A549 (cell line): ENCODE data around the gene TMEM8B.

Source experiments
- CTCF ChIP-seq: fragments of >200 bp; sonication (Bioruptor Twin); formaldehyde crosslinking; IDR thresholded peaks from 3 replicates; pipeline ENCODE4 v1.5.1; 2016
- EP300 ChIP-seq, 2 experiments: fragments of >200 bp; sonication (Bioruptor Twin); formaldehyde crosslinking; IDR thresholded peaks; 2 replicates in 1 of 2; 3 replicates in 1 of 2; pipeline ENCODE4 v1.6.1; 2016 to 2017
- HOXA7 ChIP-seq: fragments of 250-450 bp; sonication (Bioruptor Pico); IDR thresholded peaks from 2 replicates; pipeline ENCODE4 v1.5.0; 2020; ENCODE audit warnings: mild to moderate bottlenecking, moderate library complexity
- POLR2A ChIP-seq: IDR thresholded peaks from 2 replicates; pipeline ENCODE4 v1.6.1; 2012; ENCODE audit warnings: mild to moderate bottlenecking, low read length
- ZC3H11A ChIP-seq: fragments of 450-650 bp; IDR thresholded peaks from 2 replicates; pipeline ENCODE4 v1.6.1; 2014; ENCODE audit warnings: antibody characterized with exemption, mild to moderate bottlenecking

- TF ChIP-seq CTCF (no peak), HOXA7 (CRISPR knock-in tag) (no peak), ZC3H11A (no peak), POLR2A (no peak), EP300 (IDR thresholded peaks at IDR 0.05) (no peak)
Measured at GRCh38 chr9:35831040-35831439, 2.0 kb downstream of the TMEM8B start.
